ENCODE data around the gene PDGFC. TPM values are rescaled to one million over a fixed set of nuclear protein-coding genes. Genes with fewer than 3 reads are reported as not detected.

The PDGFC gene
- polyA plus RNA-seq, 3 donors, result 2.5 to 5.0 (median 4.9) TPM

DNA sequence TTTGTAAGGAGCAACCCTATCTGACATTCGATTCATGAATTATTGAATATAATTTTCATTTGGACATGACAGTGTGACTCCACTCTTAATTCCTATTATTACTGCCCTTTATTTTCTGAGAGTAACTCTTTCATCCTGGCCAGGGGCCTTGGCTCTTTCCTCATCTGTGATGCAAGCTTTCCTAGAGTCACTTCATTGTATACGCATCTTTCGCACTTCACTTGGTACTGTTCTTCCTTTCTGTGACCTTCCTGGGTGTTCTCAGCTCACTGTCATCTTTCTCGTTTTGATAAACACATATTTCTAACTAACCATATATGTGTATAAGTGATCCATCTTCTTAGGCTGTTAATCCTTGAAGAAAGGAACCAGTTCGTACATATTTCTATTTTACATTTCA is 160.3 kb downstream of the PDGFC start:
- 100% methylated on average over 1 of the region's 5 CpGs for WGBS (ENCODE audit: insufficient coverage)
- H3K79me2 ChIP-seq (ENCODE audit: insufficient read depth, low read length), result no peaks in the 10 kb centered on the region
- no peaks in the 10 kb centered on the region for H3K4me1 ChIP-seq (ENCODE audit: control insufficient read depth in 1 of 2, insufficient read depth in 2 of 2, low read length in 2 of 2)
- no peak overlapping the region for H2AFZ ChIP-seq (ENCODE audit: insufficient read depth, low read depth, low read length, poor library complexity, severe bottlenecking)
- H3K27me3 ChIP-seq (ENCODE audit: control insufficient read depth in 2 of 2, insufficient read depth in 2 of 2, low read length in 2 of 2), result no peaks in the 10 kb centered on the region
- no peak for DNase-seq
- H4K20me1 ChIP-seq (ENCODE audit: insufficient read depth, low read length), result no peaks in the 10 kb centered on the region
- no peak overlapping the region for H3K27ac Mint-ChIP-seq
- H3K27me3 Mint-ChIP-seq (ENCODE audit: low read depth in 3 of 3), result no peaks in the 10 kb centered on the region
- H3K36me3 ChIP-seq (replicated peaks in 1 of 2; ENCODE audit: control insufficient read depth in 1 of 2, insufficient read depth in 2 of 2, low read length in 2 of 2), result no peaks in the 10 kb centered on the region
- H3K9ac ChIP-seq (ENCODE audit: insufficient read depth, low read length, poor library complexity, severe bottlenecking), result no peak overlapping the region
- H3K36me3 Mint-ChIP-seq, result no peaks in the 10 kb centered on the region
- no peaks in the 10 kb centered on the region for H3K4me1 Mint-ChIP-seq
- TF ChIP-seq, protein P1, sequence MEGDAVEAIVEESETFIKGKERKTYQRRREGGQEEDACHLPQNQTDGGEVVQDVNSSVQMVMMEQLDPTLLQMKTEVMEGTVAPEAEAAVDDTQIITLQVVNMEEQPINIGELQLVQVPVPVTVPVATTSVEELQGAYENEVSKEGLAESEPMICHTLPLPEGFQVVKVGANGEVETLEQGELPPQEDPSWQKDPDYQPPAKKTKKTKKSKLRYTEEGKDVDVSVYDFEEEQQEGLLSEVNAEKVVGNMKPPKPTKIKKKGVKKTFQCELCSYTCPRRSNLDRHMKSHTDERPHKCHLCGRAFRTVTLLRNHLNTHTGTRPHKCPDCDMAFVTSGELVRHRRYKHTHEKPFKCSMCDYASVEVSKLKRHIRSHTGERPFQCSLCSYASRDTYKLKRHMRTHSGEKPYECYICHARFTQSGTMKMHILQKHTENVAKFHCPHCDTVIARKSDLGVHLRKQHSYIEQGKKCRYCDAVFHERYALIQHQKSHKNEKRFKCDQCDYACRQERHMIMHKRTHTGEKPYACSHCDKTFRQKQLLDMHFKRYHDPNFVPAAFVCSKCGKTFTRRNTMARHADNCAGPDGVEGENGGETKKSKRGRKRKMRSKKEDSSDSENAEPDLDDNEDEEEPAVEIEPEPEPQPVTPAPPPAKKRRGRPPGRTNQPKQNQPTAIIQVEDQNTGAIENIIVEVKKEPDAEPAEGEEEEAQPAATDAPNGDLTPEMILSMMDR (IDR thresholded peaks at IDR 0.05), result no peak
- H3K9me3 ChIP-seq (replicated peaks in 1 of 2; ENCODE audit: control insufficient read depth in 1 of 2, insufficient read depth in 1 of 2, low read length in 2 of 2), result no peaks in the 10 kb centered on the region
- no peak overlapping the region for H3K4me3 Mint-ChIP-seq
- no peak overlapping the region for H3K4me3 ChIP-seq (replicated peaks in 1 of 3; ENCODE audit: low read depth in 2 of 3, low read length in 3 of 3)
- no peak overlapping the region for H3K4me2 ChIP-seq (replicated peaks; ENCODE audit: extremely low read depth, low read length, poor library complexity, severe bottlenecking)
- H3K27ac ChIP-seq (ENCODE audit: low read depth in 1 of 2, low read length in 2 of 2), result no peak overlapping the region
- intact Hi-C loops (cut with micrococcal nuclease), result no loop called here
- H3K9me3 Mint-ChIP-seq, result peaks cover 0 to 3% (median 0%) of the 10 kb centered on the region in 7 donors

DNA sequence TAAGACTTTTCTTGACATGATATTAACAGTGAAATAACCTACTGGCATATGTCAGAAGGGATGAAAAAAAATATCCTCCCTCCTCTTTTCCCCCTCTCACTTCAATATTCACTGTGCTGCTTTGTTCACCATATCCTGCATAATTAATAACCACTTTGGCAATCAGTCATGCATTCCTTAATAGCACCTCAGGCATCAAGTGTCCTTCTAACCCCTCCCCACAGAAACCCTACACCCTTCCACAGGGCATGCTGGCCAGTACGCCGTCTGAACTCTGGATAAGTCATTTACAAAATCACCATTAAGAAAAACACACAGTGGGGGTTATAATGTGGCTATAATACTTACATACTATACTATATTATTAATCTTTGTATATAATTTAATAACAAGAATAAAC is 165.9 kb downstream of the PDGFC start:
- H3K4me3 Mint-ChIP-seq, result no peak overlapping the region
- no peak overlapping the region for H3K27ac ChIP-seq (ENCODE audit: low read depth in 1 of 2, low read length in 2 of 2)

More for the DNA sequence above, 165.9 kb downstream of the PDGFC start:
- Histone ChIP-seq H4K20me1 (ENCODE audit: insufficient read depth, low read length) (no peaks in the 10 kb centered on the region), H3K36me3 (replicated peaks in 1 of 2; ENCODE audit: control insufficient read depth in 1 of 2, insufficient read depth in 2 of 2, low read length in 2 of 2) (no peaks in the 10 kb centered on the region), H3K4me3 (replicated peaks in 1 of 3; ENCODE audit: low read depth in 2 of 3, low read length in 3 of 3) (no peak overlapping the region), H3K9me3 (replicated peaks in 1 of 2; ENCODE audit: control insufficient read depth in 1 of 2, insufficient read depth in 1 of 2, low read length in 2 of 2) (no peaks in the 10 kb centered on the region), H3K4me2 (replicated peaks; ENCODE audit: extremely low read depth, low read length, poor library complexity, severe bottlenecking) (no peak overlapping the region), H3K9ac (ENCODE audit: insufficient read depth, low read length, poor library complexity, severe bottlenecking) (no peak overlapping the region), H3K27me3 (ENCODE audit: control insufficient read depth in 2 of 2, insufficient read depth in 2 of 2, low read length in 2 of 2) (no peaks in the 10 kb centered on the region), H2AFZ (ENCODE audit: insufficient read depth, low read depth, low read length, poor library complexity, severe bottlenecking) (no peak overlapping the region), H3K79me2 (ENCODE audit: insufficient read depth, low read length) (no peaks in the 10 kb centered on the region), H3K4me1 (ENCODE audit: control insufficient read depth in 1 of 2, insufficient read depth in 2 of 2, low read length in 2 of 2) (no peaks in the 10 kb centered on the region)
- no CpG with 5 or more reads among the region's 2 CpGs for WGBS (ENCODE audit: insufficient coverage)
- no peaks in the 10 kb centered on the region for H3K9me3 Mint-ChIP-seq
- peaks cover 8% of the 10 kb centered on the region for H3K4me1 Mint-ChIP-seq
- TF ChIP-seq, protein P1 (IDR thresholded peaks at IDR 0.05), result no peak
- peaks cover 0 to 1% (median 0%) of the 10 kb centered on the region in 3 donors for H3K27me3 Mint-ChIP-seq (ENCODE audit: low read depth in 3 of 3)
- intact Hi-C loops (cut with micrococcal nuclease), result no loop called here
- DNase-seq, result no peak
- H3K27ac Mint-ChIP-seq, result no peak overlapping the region
- H3K36me3 Mint-ChIP-seq, result no peaks in the 10 kb centered on the region

All from CD14-positive monocyte (primary cell).